GM21447 (cell line): Measurements from ENCODE around the gene RNF26.
"Not testable (repeated sequence)": the region's sequence is repeated elsewhere in the genome, so short reads cannot be mapped to it uniquely, and the experiment has no call there.

Source experiments
- ATAC-seq: cut with Tn5 transposase; IDR thresholded peaks from one replicate; pipeline ENCODE4 v1.9.1; 2021; ENCODE audit not compliant: unreplicated experiment

RNF26 gene

GRCh38 chr11:119381181-119381988 lies 47.1 kb downstream of the RNF26 start, which contains the start of gene USP2:
USP2 (minus strand) TSS chr11:119381690; CDS start chr11:119373480, 8,210 bp downstream.
- ATAC-seq = peak; percentile 98

- ATAC-seq = no peak
These were observed 47.8 kb downstream of the RNF26 start for GRCh38 chr11:119382101-119382500.

- not testable (repeated sequence) for ATAC-seq
These were observed 48.2 kb downstream of the RNF26 start for GRCh38 chr11:119382513-119382912.

- no peak for ATAC-seq
These were observed 50.0 kb downstream of the RNF26 start for GRCh38 chr11:119384332-119384731.
